Iris pigment epithelial cell (primary cell): ENCODE results near the gene SUN2.
A peak's percentile ranks its signal among the peaks of the same experiment; 100 is the strongest.

Experiments
- DNase-seq: peaks from one replicate; pipeline ENCODE4 v3.0.0-alpha.2; 2011; ENCODE audit warnings: low read depth

SUN2 gene

GRCh38 chr22:38734421-38735100 is 21.2 kb downstream of the SUN2 start:
- no peak for DNase-seq

GRCh38 chr22:38733724-38734381 is 21.9 kb downstream of the SUN2 start:
- peak; percentile 26 for DNase-seq

DNA sequence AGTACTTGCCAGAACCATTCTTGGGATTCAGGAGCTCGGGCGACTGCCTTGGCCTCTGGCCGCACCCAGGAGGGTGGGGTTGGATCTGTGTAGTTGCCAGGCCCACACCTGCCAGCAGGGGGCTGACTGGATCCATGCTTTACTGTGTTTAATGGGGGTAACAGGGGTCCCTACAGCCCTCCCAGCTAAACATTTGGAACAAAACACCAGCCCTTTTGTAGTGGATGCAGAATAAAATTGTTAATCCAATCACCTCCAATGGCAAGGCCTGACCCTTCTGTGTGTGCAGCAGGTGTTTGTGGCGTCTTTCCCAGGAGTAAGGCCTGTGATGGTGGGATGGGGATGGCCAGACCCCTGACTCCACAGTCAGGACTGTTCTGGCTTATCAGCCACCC is 22.5 kb downstream of the SUN2 start:
- peak; percentile 28 for DNase-seq

GRCh38 chr22:38732251-38732815 is 23.5 kb downstream of the SUN2 start:
- no peak for DNase-seq

DNA sequence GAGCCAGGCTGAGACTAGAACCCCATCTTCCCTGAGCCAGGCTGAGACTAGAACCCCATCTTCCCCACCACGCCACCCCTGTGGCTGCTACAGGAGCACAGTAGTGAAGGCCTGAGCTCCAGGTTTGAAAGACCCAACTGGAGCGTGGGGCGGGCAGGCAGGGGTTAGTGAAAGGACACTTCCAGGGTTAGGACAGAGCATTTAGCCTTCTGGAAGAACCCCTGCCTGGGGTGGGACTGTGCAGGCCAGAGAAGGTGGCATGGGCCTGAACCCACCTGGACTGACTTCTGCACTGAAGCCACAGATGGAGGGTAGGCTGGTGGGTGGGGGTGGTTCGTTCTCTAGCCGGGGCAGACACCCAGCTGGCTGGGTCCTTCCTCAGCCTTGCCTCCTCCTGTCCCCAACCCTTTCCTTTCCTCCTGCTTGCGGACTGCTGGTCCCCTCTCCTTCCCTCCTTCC is 24.1 kb downstream of the SUN2 start:
- no peak for DNase-seq

DNA sequence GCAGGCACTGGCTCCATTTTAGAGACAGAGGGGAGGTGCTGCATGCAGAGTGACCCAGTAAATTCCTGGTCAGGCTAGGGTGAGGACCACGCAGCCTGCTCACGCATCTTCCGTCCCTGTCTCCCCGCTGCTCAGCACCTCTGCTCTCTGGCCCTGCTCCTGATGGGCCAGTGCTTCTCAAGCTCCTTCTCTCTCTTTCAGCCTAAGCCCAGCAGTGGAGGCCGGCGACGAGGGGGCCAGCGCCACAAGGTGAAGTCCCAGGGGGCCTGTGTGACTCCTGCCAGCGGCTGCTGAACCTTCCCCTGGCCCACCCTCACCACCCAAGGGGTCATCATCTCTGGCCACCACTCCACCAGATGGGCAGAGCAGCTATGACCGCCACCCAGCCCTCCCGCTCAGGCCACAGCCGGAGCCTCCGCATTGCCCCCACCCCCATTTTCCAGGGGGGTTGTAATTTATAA is 25.4 kb downstream of the SUN2 start:
- no peak for DNase-seq

GRCh38 chr22:38729946-38730345 is 25.9 kb downstream of the SUN2 start:
- no peak for DNase-seq

DNA sequence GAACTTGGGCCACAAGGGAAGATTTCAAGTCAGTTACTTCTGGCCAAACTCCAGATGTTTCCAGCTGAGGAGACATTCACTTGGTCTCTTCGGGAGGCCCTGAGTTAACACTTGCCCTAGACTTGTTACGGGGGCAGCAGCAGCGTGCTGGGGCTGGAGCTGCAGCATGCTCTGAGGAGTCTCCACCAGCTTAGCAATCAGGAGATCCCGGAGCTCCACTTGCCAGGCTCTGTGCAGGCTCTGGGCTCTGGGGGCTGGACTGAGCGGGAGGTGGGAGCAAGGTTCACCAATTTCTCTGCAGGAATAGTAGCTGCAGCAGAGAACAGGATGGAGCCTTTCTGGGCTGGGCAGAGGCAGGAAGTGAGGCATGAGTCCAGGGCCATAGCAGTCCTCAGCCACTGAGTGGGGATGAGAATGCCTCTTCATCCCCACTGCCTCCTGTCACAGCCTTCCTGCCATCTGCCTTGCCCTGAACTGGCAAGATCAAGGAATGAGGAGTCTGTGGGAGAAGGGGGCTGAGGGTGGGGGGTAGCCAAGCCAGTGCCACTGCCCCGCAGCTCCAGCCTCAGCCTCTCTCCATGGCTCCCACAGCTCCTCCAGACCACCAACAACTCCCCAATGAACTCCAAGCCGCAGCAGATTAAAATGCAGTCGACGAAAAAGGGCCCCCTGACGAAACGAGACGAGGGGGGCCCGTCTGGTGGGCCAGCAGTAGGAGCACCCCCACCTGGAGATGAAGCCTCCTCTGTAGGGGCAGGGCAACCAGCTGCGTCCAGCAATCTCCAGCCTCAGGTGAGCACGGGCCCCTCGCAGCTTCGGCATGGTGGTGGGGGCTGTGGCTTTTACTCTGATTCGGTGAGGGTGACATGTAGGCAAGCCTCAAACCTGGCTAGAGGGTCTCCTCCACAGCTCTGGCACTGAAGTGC is 26.7 kb downstream of the SUN2 start:
- DNase-seq: no peak

DNA sequence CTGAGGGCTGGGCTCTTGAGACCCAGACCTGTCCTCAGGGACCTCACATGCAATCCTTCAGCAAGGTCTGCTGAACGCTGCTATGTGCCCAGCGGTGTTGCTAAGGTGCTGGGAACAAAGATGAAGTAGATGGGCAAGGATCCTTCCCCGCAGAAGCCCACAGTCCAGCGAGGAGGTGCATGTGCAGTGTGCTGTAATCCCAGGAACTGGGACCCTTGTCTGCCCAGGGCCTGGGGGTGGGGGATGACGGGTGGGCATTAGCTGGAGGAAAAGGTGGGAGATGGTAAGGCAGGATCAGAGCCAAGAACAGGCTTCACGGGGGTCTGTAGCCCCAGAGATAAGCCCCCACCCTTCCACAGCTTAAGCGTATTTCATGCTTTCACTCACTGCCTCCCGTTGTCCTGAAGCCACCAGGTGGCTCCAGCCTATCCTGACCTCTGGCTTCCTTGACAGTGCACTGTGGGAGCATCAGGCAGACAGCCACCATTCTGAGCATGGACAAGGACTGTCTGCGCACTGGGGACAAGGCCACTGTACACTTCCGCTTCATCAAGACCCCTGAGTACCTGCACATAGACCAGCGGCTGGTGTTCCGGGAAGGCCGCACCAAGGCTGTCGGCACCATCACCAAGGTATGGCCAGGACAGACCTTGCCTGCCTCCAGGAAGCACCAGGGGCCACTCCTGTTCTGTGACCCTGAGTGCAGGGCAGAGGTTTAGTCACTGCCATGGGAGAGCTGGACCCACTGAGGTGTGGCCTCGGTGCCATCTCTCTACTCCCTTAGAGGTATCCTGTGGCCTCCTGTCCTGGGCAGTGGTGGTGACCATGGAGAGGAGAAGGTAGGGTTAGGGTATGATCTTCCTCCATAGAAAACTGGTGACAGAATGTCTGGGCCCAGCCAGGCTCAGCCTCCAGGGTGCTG is 28.0 kb downstream of the SUN2 start:
- no peak for DNase-seq

DNA sequence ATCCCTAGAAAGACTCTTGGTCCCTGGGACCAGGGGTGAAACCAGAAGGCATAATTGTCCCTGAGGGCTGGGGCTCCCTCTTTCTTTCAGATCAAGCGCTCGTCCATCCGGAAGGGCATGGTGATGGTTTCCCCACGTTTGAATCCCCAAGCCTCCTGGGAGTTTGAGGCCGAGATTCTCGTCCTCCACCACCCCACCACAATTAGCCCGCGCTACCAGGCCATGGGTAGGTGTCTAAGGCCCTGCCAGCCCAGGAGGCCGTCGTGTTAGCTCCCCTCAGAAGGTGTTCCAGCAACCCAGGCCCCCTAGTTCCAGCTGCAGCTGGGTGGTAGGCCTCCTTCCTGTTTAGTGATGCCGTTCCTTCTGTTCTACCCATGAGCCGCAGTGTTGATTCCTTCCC is 28.7 kb downstream of the SUN2 start:
- no peak for DNase-seq

- no peak for DNase-seq
Observed at GRCh38 chr22:38725900-38726655, 29.7 kb downstream of the SUN2 start.

- peak; percentile 42 for DNase-seq
Observed at GRCh38 chr22:38724926-38725571, 30.7 kb downstream of the SUN2 start.

- DNase-seq: no peak
Observed at GRCh38 chr22:38724176-38724575, 31.6 kb downstream of the SUN2 start.

- no peak for DNase-seq
Observed at GRCh38 chr22:38721551-38721950, 34.2 kb downstream of the SUN2 start.

GRCh38 chr22:38720350-38720749 is 35.4 kb downstream of the SUN2 start:
- no peak for DNase-seq

DNA sequence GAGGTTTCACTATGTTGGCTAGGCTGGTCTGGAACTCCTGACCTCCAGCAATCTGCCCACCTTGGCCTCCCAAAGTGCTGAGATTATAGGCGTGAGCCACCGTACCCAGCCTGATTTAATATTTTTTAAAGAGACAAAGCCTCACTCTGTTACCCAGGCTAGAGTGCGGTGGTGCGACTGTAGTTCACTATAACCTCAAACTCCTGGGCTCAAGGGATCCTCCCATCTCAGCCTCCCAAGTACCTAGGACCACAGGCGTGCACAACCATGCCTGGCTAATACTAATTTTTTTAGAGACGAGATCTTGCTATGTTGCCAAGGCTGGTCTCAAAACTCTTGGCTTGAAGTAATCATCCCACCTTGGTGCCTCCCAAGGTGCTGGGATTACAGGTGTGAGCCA is 36.6 kb downstream of the SUN2 start:
- no peak for DNase-seq

DNA sequence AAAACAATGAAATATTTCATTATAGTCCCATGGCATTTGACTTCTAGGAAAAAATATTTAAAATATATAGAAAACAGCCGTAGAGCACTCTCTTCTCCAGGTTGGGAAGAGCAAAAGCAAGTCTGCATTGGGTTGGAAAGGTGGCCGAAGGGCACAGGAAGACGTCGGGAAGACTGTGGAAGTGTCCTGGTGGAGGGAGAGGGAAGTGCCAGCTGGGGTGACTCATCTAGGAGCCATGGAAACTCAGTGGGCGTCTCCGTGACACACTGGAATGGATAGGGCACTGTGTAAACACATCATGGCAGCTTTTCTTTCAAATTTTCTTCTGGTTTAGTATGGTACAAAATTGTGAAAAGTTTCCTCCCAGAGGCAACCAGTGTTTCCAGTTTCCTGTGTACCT is 37.4 kb downstream of the SUN2 start:
- DNase-seq: peak; percentile 70

- DNase-seq: no peak
Observed at GRCh38 chr22:38717244-38717643, 38.6 kb downstream of the SUN2 start.

DNA sequence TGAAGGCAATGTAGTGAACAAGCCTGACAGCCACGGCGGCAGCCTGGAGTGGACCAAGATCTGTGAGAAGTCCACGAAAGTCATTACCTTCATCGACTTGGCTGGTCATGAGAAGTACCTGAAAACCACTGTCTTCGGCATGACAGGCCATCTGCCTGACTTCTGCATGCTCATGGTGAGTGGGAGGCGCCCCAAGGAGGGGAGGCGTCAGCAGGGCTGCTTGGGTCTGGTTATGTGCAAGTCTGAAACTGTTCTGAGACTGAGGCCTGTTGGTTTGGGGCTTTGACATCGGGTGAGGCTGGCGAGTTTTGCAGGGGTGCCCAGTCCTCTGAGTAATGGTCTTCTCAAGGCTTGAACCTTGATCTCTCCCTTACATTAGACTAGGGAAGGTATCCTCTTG is 39.0 kb downstream of the SUN2 start:
- no peak for DNase-seq

- DNase-seq: no peak
Observed at GRCh38 chr22:38716271-38716670, 39.5 kb downstream of the SUN2 start.
